Thyroid gland (tissue), 4 donors: Measurements from ENCODE around the gene CTAGE4.

Experiments
- POLR2A ChIP-seq, 2 donors: fragments of 450-650 bp; IDR thresholded peaks; one replicate each; pipeline ENCODE4 v1.6.1; 2017; ENCODE audit warnings: antibody characterized with exemption in 2 of 2, mild to moderate bottlenecking in 2 of 2, moderate library complexity in 1 of 2
- TF ChIP-seq, protein P1 (sequence below), 6 experiments: fragments of 200-600 bp in 3 of 6; fragments of 450-650 bp in 3 of 6; sonication (generic) in 3 of 6; IDR thresholded peaks; one replicate each; pipeline ENCODE4 v1.5.1; 2016 to 2019; ENCODE audit warnings: antibody characterized with exemption in 6 of 6, mild to moderate bottlenecking in 2 of 6, inconsistent platforms in 1 of 6, moderate library complexity in 1 of 6

DNA sequence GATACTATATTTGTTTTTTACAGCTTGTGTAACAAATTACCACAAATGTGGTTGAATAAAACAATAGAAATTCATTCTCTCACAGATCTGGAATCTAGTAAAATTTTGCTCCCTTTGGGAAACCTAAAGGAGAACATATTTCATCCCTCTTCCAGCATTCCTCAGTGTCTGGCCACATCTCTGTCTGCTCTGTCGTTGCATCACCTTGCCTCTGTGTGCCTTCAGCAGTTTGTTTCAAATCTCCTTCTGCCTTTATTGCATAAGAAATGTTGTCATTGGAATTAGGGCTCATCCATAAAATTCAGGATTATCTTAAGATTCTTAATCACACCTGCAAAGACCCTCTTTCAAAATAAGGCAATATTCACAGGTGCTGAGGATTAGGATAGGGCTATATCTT is 45.8 kb upstream of the CTAGE4 start:
- TF ChIP-seq, protein P1, sequence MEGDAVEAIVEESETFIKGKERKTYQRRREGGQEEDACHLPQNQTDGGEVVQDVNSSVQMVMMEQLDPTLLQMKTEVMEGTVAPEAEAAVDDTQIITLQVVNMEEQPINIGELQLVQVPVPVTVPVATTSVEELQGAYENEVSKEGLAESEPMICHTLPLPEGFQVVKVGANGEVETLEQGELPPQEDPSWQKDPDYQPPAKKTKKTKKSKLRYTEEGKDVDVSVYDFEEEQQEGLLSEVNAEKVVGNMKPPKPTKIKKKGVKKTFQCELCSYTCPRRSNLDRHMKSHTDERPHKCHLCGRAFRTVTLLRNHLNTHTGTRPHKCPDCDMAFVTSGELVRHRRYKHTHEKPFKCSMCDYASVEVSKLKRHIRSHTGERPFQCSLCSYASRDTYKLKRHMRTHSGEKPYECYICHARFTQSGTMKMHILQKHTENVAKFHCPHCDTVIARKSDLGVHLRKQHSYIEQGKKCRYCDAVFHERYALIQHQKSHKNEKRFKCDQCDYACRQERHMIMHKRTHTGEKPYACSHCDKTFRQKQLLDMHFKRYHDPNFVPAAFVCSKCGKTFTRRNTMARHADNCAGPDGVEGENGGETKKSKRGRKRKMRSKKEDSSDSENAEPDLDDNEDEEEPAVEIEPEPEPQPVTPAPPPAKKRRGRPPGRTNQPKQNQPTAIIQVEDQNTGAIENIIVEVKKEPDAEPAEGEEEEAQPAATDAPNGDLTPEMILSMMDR (IDR thresholded peaks at IDR 0.05): no peak
- TF ChIP-seq POLR2A (IDR thresholded peaks at IDR 0.05): no peak
